Neural cell (in vitro differentiated cells): ENCODE measurements around the gene PARVA. TPM values are rescaled to one million over a fixed set of nuclear protein-coding genes. Genes with fewer than 3 reads are reported as not detected.

Source experiments
- H2AFZ ChIP-seq: fragments of 200-600, 300-800 bp; sonication (generic), shearing (Covaris generic); 2 replicates; pipeline ENCODE4 v1.6.0; 2014; ENCODE audit warnings: low read depth, mild to moderate bottlenecking, antibody characterized with exemption, low read length, moderate library complexity
- H3F3A ChIP-seq: fragments of 200-600 bp; shearing (Covaris generic); 2 replicates; pipeline ENCODE4 v1.6.1; 2016; ENCODE audit warnings: mild to moderate bottlenecking, moderate library complexity, mixed read lengths, antibody characterized with exemption, low read length; ENCODE audit not compliant: insufficient read depth, poor library complexity, severe bottlenecking
- H3K27ac ChIP-seq: fragments of 200-600, 300-800 bp; sonication (generic), shearing (Covaris generic); 2 replicates; pipeline ENCODE4 v1.5.1; 2014; ENCODE audit warnings: mild to moderate bottlenecking, low read length, moderate library complexity
- H3K27me3 ChIP-seq: fragments of 300-800, 200-600 bp; sonication (generic), shearing (Covaris generic); 2 replicates; pipeline ENCODE4 v1.6.0; 2014; ENCODE audit warnings: mild to moderate bottlenecking, low read depth, low read length, moderate library complexity; ENCODE audit not compliant: insufficient read depth
- H3K36me3 ChIP-seq: fragments of 300-800, 200-600 bp; sonication (generic), shearing (Covaris generic); 2 replicates; pipeline ENCODE4 v1.5.1; 2014; ENCODE audit warnings: mild to moderate bottlenecking, antibody characterized with exemption, low read length, moderate library complexity; ENCODE audit not compliant: insufficient read depth
- H3K4me2 ChIP-seq: fragments of 300-800, 200-600 bp; sonication (generic), shearing (Covaris generic); 2 replicates; pipeline ENCODE4 v1.6.0; 2014; ENCODE audit warnings: mild to moderate bottlenecking, low read length
- H3K4me3 ChIP-seq: fragments of 300-800, 200-600 bp; sonication (generic), shearing (Covaris generic); 2 replicates; pipeline ENCODE4 v1.5.1; 2014; ENCODE audit warnings: mild to moderate bottlenecking, low read length, moderate library complexity
- H3K79me2 ChIP-seq: fragments of 200-600 bp; shearing (Covaris generic); replicated peaks from 2 replicates; pipeline ENCODE4 v1.6.0; 2014; ENCODE audit warnings: mild to moderate bottlenecking, low read length, moderate library complexity; ENCODE audit not compliant: insufficient read depth
- H3K9ac ChIP-seq: fragments of 300-800, 200-600 bp; sonication (generic), shearing (Covaris generic); 2 replicates; pipeline ENCODE4 v1.6.1; 2016; ENCODE audit warnings: mild to moderate bottlenecking, low read length, mixed read lengths
- H3K9me2 ChIP-seq: fragments of 200-600 bp; shearing (Covaris generic); 2 replicates; pipeline ENCODE4 v1.6.1; 2016; ENCODE audit warnings: mild to moderate bottlenecking, low read length, mixed read lengths; ENCODE audit not compliant: insufficient read depth
- H3K9me3 ChIP-seq: fragments of 200-600, 300-800 bp; sonication (generic), shearing (Covaris generic); 2 replicates; pipeline ENCODE4 v1.6.1; 2016; ENCODE audit warnings: mild to moderate bottlenecking, mixed run types, low read length, moderate library complexity, mixed read lengths
- H4K20me1 ChIP-seq: fragments of 200-600 bp; shearing (Covaris generic); 2 replicates; pipeline ENCODE4 v1.6.1; 2016; ENCODE audit warnings: mild to moderate bottlenecking, mixed run types; ENCODE audit not compliant: insufficient read depth
- EP300 ChIP-seq: fragments of 450-650 bp; conservative IDR thresholded peaks from 2 replicates; pipeline ENCODE4 v1.6.1; 2014; ENCODE audit warnings: antibody characterized with exemption, mild to moderate bottlenecking, moderate library complexity; ENCODE audit not compliant: poor library complexity, severe bottlenecking
- EZH2 ChIP-seq: fragments of 200-600, 300-800 bp; shearing (Covaris generic), sonication (generic); IDR thresholded peaks from 2 replicates; pipeline ENCODE4 v1.6.1; 2014; ENCODE audit warnings: antibody characterized with exemption, low read length, borderline replicate concordance, mild to moderate bottlenecking; ENCODE audit not compliant: insufficient read depth, poor library complexity, severe bottlenecking
- MXI1 ChIP-seq: fragments of 450-650 bp; conservative IDR thresholded peaks from 2 replicates; pipeline ENCODE4 v1.6.1; 2014; ENCODE audit warnings: antibody characterized with exemption, mild to moderate bottlenecking; ENCODE audit not compliant: poor library complexity, severe bottlenecking
- POLR2AphosphoS5 ChIP-seq: IDR thresholded peaks from 2 replicates; pipeline ENCODE4 v1.6.1; 2012
- RAD21 ChIP-seq: fragments of 450-650 bp; conservative IDR thresholded peaks from 2 replicates; pipeline ENCODE4 v1.6.1; 2014; ENCODE audit warnings: antibody characterized with exemption, mild to moderate bottlenecking, moderate library complexity
- SMC3 ChIP-seq: fragments of 450-650 bp; conservative IDR thresholded peaks from 2 replicates; pipeline ENCODE4 v1.6.1; 2014; ENCODE audit warnings: antibody characterized with exemption, mild to moderate bottlenecking, moderate library complexity; ENCODE audit not compliant: poor library complexity
- TAF1 ChIP-seq: IDR thresholded peaks from 2 replicates; pipeline ENCODE4 v1.6.1; 2012; ENCODE audit warnings: low read depth
- polyA plus RNA-seq: library from polyadenylated mRNA; depleted of rRNA; stranded (reverse); fragments of >200 nt; gene quantifications from 2 replicates; pipeline ENCODE4 v1.2.3, GENCODE V29; 2014
- TF ChIP-seq, protein P1 (sequence below): IDR thresholded peaks from 2 replicates; pipeline ENCODE4 v1.6.1; 2012; ENCODE audit warnings: borderline replicate concordance
- TF ChIP-seq, protein P2 (sequence below): fragments of 450-650 bp; IDR thresholded peaks from 2 replicates; pipeline ENCODE4 v1.5.1; 2014; ENCODE audit warnings: antibody characterized with exemption, mild to moderate bottlenecking, moderate library complexity; ENCODE audit not compliant: poor library complexity, severe bottlenecking

PARVA gene
- polyA plus RNA-seq, 1 donor from 2014 or later = 0.94 TPM

DNA sequence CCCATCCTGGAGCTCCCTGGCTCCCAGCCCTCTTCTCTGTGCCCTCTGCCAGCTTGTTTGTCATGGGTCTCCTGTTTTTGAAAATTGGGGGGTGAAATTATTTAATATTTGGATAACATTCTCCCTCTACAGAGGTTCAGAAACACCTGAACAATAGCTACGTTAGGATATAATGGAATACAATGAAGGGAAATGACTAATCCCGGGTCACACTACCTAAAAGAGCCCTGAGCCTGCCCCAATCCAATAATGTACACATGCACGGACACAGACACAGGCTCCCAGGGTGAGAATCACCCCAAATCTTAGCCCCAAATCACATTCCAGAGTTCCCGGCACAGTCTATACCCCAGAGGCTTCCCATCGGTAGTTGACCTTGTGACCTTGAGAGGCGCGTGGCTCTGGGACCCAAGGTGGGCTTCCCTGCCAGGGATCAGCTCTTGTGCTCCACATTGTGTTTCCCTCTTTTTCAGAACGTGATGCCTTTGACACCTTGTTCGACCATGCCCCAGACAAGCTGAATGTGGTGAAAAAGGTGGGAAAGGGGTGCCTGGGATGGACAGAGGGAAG, 135.5 kb downstream of the PARVA start:
- Histone ChIP-seq H3K4me3 (no peak overlapping the region), H3K9me2 (no peaks in the 10 kb centered on the region), H3F3A (no peaks in the 10 kb centered on the region), H3K9me3 (no peaks in the 10 kb centered on the region), H2AFZ (no peak overlapping the region), H3K79me2 (no peaks in the 10 kb centered on the region), H3K27me3 (no peaks in the 10 kb centered on the region), H3K27ac (no peak overlapping the region), H3K36me3 (no peaks in the 10 kb centered on the region), H3K9ac (no peak overlapping the region), H4K20me1 (no peaks in the 10 kb centered on the region), H3K4me2 (no peak overlapping the region)
- TF ChIP-seq, protein P1, sequence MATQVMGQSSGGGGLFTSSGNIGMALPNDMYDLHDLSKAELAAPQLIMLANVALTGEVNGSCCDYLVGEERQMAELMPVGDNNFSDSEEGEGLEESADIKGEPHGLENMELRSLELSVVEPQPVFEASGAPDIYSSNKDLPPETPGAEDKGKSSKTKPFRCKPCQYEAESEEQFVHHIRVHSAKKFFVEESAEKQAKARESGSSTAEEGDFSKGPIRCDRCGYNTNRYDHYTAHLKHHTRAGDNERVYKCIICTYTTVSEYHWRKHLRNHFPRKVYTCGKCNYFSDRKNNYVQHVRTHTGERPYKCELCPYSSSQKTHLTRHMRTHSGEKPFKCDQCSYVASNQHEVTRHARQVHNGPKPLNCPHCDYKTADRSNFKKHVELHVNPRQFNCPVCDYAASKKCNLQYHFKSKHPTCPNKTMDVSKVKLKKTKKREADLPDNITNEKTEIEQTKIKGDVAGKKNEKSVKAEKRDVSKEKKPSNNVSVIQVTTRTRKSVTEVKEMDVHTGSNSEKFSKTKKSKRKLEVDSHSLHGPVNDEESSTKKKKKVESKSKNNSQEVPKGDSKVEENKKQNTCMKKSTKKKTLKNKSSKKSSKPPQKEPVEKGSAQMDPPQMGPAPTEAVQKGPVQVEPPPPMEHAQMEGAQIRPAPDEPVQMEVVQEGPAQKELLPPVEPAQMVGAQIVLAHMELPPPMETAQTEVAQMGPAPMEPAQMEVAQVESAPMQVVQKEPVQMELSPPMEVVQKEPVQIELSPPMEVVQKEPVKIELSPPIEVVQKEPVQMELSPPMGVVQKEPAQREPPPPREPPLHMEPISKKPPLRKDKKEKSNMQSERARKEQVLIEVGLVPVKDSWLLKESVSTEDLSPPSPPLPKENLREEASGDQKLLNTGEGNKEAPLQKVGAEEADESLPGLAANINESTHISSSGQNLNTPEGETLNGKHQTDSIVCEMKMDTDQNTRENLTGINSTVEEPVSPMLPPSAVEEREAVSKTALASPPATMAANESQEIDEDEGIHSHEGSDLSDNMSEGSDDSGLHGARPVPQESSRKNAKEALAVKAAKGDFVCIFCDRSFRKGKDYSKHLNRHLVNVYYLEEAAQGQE = no peak

DNA sequence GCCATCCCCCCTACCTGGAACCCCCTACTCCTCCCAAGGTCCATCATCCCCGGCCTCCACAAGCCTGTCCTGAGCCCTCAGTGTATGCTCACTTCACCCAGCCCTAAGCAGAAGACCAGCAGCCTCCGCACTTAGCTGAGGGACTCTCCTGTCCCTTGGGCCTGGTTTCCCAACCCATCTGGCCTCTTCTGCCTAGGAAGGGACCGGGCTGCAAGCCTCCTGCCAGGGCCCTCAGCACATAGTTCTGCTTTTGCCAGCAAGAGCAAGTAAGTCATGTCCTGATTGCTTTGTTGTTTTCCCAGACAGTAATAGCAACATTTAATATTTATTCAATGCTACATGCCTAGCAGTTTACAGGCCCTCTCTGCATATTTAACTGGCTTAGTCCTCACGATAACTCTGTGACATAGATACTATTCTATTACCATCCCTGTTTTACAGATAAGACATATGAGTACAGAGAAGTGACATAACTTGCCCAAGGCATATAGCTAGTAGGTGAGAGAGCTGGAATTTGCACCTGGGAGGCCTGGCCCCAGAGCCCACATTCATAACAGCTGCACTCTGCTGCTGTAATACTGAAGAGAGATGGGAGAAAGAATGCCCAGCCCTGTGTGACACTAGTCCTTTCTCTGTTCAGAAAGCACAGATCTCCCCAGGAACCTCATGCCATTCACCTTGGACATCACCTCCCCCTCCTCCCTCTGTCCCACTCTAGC, 139.2 kb downstream of the PARVA start:
- Histone ChIP-seq H3F3A (no peaks in the 10 kb centered on the region), H4K20me1 (no peaks in the 10 kb centered on the region), H3K27ac (no peak overlapping the region), H3K36me3 (no peaks in the 10 kb centered on the region), H3K27me3 (no peaks in the 10 kb centered on the region), H3K79me2 (no peaks in the 10 kb centered on the region), H3K4me3 (no peak overlapping the region), H3K9me3 (no peaks in the 10 kb centered on the region), H3K4me2 (no peak overlapping the region), H2AFZ (no peak overlapping the region), H3K9ac (no peak overlapping the region), H3K9me2 (no peaks in the 10 kb centered on the region)
- TF ChIP-seq EP300 (no peak), TAF1 (no peak), EZH2 (no peak), MXI1 (no peak), POLR2AphosphoS5 (no peak), SMC3 (no peak), RAD21 (no peak)
- TF ChIP-seq, protein P2, sequence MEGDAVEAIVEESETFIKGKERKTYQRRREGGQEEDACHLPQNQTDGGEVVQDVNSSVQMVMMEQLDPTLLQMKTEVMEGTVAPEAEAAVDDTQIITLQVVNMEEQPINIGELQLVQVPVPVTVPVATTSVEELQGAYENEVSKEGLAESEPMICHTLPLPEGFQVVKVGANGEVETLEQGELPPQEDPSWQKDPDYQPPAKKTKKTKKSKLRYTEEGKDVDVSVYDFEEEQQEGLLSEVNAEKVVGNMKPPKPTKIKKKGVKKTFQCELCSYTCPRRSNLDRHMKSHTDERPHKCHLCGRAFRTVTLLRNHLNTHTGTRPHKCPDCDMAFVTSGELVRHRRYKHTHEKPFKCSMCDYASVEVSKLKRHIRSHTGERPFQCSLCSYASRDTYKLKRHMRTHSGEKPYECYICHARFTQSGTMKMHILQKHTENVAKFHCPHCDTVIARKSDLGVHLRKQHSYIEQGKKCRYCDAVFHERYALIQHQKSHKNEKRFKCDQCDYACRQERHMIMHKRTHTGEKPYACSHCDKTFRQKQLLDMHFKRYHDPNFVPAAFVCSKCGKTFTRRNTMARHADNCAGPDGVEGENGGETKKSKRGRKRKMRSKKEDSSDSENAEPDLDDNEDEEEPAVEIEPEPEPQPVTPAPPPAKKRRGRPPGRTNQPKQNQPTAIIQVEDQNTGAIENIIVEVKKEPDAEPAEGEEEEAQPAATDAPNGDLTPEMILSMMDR = no peak
- TF ChIP-seq, protein P1 = no peak
